Muscle of leg (tissue), 11 donors: ENCODE results near the gene GAD1. TPM values are rescaled to one million over a fixed set of nuclear protein-coding genes. Genes with fewer than 3 reads are reported as not detected.

ENCODE experiments used
- DNase-seq: peaks from one replicate; pipeline ENCODE4 v3.0.0; 2013
- H3K27ac ChIP-seq: one replicate; pipeline ENCODE4 v1.5.1; 2013; ENCODE audit warnings: mild to moderate bottlenecking, low read length, control low read depth
- H3K27me3 ChIP-seq: one replicate; pipeline ENCODE4 v1.6.1; 2013; ENCODE audit warnings: low read length; ENCODE audit not compliant: control insufficient read depth, insufficient read depth
- H3K36me3 ChIP-seq: one replicate; pipeline ENCODE4 v1.6.1; 2013; ENCODE audit warnings: low read length; ENCODE audit not compliant: control insufficient read depth, insufficient read depth
- H3K4me1 ChIP-seq: one replicate; pipeline ENCODE4 v1.6.1; 2013; ENCODE audit warnings: low read length; ENCODE audit not compliant: control insufficient read depth, insufficient read depth
- H3K4me3 ChIP-seq: one replicate; pipeline ENCODE4 v1.5.1; 2013; ENCODE audit warnings: low read length, control low read depth
- H3K9me3 ChIP-seq: replicated peaks from 2 replicates; pipeline ENCODE4 v1.6.1; 2013; ENCODE audit warnings: low read depth, low read length; ENCODE audit not compliant: control insufficient read depth
- WGBS: methylation state at CpG from one replicate; pipeline ENCODE4 v1.1.5; 2013; ENCODE audit warnings: missing lambda C conversion rate; ENCODE audit not compliant: insufficient coverage; 5-methylcytosine and 5-hydroxymethylcytosine counted together
- polyA plus RNA-seq, 8 donors: library from polyadenylated mRNA; unstranded; fragments of 120-200 nt; gene quantifications; one replicate each; pipeline versions ENCODE4 v1.2.1 to v1.2.3, GENCODE V29; 2013; ENCODE audit warnings: inconsistent platforms in 1 of 8, low replicate concordance in 1 of 8; ENCODE audit not compliant: insufficient read length in 8 of 8, insufficient read depth in 1 of 8
- total RNA-seq: library from RNA; stranded (reverse); fragments of 120-200 nt; gene quantifications from one replicate; pipeline ENCODE4 v1.2.4, GENCODE V29; 2013

Gene GAD1
- total and polyA plus RNA-seq, 9 donors: 0.28 to 1.5 (median 0.79) TPM

DNA sequence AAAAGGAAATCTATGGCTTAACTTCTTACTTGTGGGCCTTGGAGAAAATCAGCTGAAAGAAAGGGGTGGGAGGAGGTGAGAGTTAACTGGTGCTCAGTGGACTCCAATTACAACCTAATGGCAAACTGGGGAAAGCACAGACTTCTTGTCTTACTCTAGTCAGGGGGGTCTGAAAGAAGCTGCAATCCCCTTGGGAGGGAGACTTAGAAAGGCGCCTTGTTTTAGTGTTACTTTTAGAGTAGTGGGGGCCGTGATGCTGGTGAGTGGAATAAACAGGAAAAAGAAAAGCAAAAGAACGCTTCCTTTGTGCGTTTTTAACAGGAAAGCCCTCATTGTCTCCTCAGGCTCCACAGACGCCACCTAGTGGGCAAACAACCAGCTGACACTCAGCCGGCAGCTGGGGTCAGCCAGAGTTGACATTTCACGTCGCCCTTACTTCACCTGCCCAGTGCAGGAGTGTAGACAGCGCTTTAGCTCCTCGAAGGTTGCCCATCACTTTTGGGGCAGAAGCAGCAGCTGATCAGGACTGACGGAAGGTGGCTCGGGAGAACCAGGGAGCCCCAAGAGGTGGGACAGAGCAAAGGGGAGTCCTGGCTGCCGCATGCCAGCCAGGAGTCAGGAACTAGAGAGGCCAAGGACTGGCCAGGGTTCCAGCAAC lies 56.5 kb downstream of the GAD1 start:
- Histone ChIP-seq H3K27ac (no peak overlapping the region), H3K36me3 (no peaks in the 10 kb centered on the region), H3K4me3 (no peak overlapping the region), H3K27me3 (no peaks in the 10 kb centered on the region), H3K9me3 (no peaks in the 10 kb centered on the region), H3K4me1 (peaks cover 3% of the 10 kb centered on the region)
- DNase-seq: peak; percentile 80
- WGBS: 20% methylated on average over 13 of the region's 13 CpGs

DNA sequence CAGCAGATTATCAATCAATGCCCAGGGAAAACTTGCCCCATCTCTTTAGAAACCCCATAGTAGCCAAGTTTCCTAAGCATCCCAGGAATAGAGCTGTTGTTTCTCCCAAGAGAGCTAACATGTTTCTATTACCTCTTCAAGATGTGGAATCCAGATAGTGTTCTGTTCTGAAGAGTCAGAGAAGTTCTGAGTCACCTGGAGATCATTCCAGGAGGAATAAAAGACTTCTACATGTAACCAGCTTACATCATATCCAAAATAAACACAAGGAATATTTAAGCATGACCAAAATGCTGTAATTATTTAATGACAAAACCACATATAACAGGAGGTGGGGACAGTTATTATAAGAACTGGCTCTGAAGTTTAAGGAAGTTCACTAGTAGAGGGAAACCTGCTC lies 61.4 kb downstream of the GAD1 start:
- no peak overlapping the region for H3K27ac ChIP-seq
- H3K4me3 ChIP-seq: no peak overlapping the region
- H3K4me1 ChIP-seq: peaks cover 3% of the 10 kb centered on the region
- H3K9me3 ChIP-seq: no peaks in the 10 kb centered on the region
- DNase-seq: no peak
- H3K27me3 ChIP-seq: no peaks in the 10 kb centered on the region
- H3K36me3 ChIP-seq: no peaks in the 10 kb centered on the region

DNA sequence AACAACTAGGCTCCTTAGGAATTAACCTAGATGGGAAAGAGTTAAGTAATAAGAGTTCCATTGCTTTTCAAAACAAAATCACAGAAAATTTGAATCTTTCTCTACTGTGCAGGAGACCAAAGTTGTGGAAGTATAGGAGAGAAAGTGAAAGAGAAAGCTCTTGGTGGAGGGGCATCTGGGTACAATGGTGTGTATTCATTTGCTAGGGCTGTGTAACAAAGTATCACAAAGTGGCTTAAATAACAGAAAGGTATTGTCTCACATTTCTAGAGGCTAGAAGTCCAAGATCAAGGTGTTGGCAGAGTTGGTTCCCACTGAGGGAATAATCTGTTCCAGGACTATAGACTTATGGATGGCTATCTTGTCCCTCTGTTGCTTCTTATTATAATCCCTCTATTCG lies 61.8 kb downstream of the GAD1 start:
- DNase-seq: no peak
- no peaks in the 10 kb centered on the region for H3K36me3 ChIP-seq
- peaks cover under 1% of the 10 kb centered on the region for H3K4me1 ChIP-seq
- no CpG with 5 or more reads among the region's 1 CpG for whole genome bisulfite sequencing
- no peak overlapping the region for H3K4me3 ChIP-seq
- no peaks in the 10 kb centered on the region for H3K27me3 ChIP-seq
- H3K27ac ChIP-seq: no peak overlapping the region
- H3K9me3 ChIP-seq: no peaks in the 10 kb centered on the region

DNA sequence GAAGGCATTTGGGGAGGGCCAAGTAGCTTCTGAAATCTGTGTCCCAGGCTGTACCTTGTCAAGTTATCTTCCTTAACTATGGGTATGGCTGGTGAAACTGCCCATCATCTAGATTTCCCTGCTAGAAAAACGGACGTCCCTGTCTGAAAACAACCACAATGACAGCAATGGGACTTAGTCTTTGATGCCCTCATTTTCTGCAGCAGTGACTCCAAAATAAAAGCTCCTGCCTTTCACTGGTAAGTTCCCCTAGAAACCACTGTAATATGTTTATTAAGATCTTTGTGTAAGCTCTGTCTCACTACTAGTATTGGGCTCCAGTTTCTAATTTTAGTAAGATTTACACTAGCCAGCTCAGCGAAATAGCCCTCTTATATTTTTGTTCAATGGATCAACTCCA lies 65.2 kb downstream of the GAD1 start:
- Histone ChIP-seq H3K27me3 (no peaks in the 10 kb centered on the region), H3K9me3 (no peaks in the 10 kb centered on the region), H3K4me3 (no peak overlapping the region), H3K4me1 (no peaks in the 10 kb centered on the region), H3K27ac (no peak overlapping the region), H3K36me3 (no peaks in the 10 kb centered on the region)
- no peak for DNase-seq
- WGBS: 45% methylated on average over 3 of the region's 3 CpGs

DNA sequence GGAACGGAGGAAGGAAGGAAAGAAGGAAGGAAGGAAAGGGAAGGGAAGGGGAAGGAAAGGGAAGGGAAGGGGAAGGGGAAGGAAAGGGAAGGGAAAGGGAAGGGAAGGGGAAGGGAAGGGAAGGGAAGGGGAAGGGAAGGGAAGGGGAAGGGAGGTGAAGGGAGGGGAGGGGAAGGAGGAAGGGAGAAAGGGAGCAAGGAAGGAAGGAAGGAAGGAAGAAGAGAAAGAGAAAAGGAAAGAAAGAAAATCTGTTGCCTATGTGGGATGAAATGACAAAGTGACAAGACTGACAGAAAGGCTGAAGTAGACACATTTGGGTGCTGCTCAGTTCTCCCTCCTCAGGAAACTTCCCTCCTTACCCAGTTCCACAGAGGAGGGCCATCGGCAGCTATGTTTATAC lies 66.1 kb downstream of the GAD1 start:
- H3K9me3 ChIP-seq: no peaks in the 10 kb centered on the region
- no peak overlapping the region for H3K27ac ChIP-seq
- H3K27me3 ChIP-seq: no peaks in the 10 kb centered on the region
- 75% methylated on average over 1 of the region's 2 CpGs for WGBS
- no peaks in the 10 kb centered on the region for H3K4me1 ChIP-seq
- no peak for DNase-seq
- H3K4me3 ChIP-seq: no peak overlapping the region
- no peaks in the 10 kb centered on the region for H3K36me3 ChIP-seq

DNA sequence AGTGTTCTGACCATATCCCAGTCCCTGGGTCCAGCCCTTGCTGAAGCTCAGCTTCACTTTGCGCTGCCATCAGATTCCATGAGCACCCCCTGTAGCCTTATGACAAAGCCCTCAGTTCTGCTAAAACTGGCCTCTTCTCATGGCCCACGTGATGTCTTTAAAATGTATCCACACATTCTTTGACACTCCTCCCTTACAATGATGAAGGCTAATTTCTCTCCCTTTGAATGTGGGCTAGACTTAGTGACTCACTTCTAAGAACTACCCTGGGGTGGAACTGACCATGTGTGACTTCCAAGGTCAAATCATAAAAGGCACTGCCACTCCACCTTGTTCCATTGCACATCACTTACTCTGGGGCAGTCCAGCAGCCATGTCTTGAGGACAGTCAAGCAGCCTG lies 67.0 kb downstream of the GAD1 start:
- Histone ChIP-seq H3K36me3 (no peaks in the 10 kb centered on the region), H3K4me1 (no peaks in the 10 kb centered on the region), H3K27ac (no peak overlapping the region), H3K4me3 (no peak overlapping the region), H3K27me3 (no peaks in the 10 kb centered on the region), H3K9me3 (no peaks in the 10 kb centered on the region)
- 92% methylated on average over 1 of the region's 2 CpGs for WGBS
- no peak for DNase-seq

DNA sequence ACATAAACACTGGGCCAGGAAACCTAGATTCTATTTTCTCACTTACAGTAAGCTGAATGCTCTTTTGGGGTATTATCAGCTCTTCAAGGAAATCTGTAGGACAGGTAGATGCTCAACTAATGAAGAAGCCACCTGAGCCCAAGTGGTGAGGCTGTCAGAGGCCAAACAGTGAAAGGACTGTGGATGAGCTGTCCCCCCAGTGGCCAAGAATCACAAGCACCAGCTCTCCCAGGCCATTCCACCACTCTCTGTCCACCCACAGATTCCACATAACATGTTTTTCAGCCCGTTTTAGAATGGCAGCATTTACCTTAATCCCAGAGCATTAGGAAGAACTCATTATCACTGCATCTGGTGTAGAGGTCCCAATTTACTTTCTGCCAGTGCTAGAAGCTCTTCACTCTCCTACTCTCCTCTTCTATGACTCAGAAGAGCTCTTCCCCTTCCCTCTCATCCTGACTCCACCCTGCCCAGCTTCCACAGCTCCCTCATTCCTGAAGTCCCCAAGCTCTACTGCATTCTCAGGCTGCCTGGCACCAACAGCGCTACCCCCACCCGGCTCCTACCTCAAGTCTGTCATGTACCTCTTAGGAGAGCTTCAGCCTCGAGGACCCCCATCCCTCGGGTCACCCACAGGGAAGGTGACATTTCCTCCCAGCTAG lies 68.6 kb downstream of the GAD1 start:
- H3K4me3 ChIP-seq: no peak overlapping the region
- no peaks in the 10 kb centered on the region for H3K27me3 ChIP-seq
- no peaks in the 10 kb centered on the region for H3K4me1 ChIP-seq
- no peaks in the 10 kb centered on the region for H3K9me3 ChIP-seq
- no peak overlapping the region for H3K27ac ChIP-seq
- 77% methylated on average over 5 of the region's 5 CpGs for WGBS
- DNase-seq: no peak
- H3K36me3 ChIP-seq: no peaks in the 10 kb centered on the region

DNA sequence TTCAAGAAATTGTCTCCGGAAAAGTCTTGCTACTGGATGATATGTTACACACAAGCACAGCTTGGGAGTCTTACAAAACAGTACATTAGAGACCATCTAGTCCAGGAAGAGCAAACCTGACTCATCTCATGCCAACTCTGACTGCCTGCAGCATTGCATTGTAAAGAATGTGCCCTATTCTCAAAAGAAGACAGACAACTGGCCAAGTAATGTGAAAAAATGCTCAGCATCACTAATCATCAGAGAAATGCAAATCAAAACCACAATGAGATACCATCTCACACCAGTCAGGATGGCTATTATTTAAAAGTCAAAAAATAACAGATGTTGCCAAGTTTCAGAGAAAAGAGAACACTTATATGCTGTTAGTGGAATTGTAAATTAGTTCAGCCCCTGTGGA lies 69.7 kb downstream of the GAD1 start:
- Histone ChIP-seq H3K27ac (no peak overlapping the region), H3K4me1 (no peaks in the 10 kb centered on the region), H3K4me3 (no peak overlapping the region), H3K9me3 (no peaks in the 10 kb centered on the region), H3K36me3 (no peaks in the 10 kb centered on the region), H3K27me3 (no peaks in the 10 kb centered on the region)
- no peak for DNase-seq
- WGBS: 86% methylated on average over 1 of the region's 1 CpG

DNA sequence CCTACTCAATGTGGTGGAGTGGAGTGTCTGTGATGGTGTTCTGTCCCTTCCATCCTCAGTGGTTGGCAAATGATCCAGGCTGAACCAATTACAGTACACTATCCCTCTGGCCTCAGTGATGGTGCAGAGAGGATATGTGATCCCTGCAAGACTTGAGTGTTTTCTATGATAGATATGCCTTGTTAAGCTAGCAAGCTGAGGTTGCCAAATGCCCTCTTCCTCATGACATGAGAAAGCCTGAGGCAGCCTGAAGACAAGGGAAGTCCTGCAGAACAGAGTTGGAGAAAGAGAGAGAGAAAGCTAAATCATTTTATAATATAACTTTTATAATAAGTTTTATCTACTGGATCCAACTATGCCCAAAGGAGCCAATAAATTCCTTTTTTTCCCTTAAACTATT lies 70.8 kb downstream of the GAD1 start:
- Histone ChIP-seq H3K27ac (no peak overlapping the region), H3K27me3 (no peaks in the 10 kb centered on the region), H3K9me3 (no peaks in the 10 kb centered on the region), H3K36me3 (no peaks in the 10 kb centered on the region), H3K4me1 (no peaks in the 10 kb centered on the region), H3K4me3 (no peak overlapping the region)
- no peak for DNase-seq

DNA sequence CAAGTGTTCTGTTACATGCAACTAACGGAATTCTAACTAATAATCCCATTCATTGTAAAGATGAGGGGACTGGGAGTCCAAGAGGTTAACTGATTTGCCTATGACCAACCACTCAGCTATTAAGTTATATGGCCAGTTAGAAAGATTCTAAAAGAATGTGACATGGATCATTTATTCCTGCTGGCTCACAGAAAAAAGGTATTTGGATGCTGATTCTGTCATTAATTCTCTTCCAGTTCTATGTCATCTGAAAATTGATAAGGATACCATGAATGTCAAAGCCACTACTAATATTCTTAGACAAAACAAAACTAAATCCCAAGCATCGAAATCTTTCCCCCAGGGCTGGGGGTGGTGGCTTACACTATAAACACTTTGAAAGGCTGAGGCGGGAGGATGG lies 71.2 kb downstream of the GAD1 start:
- no peaks in the 10 kb centered on the region for H3K27me3 ChIP-seq

DNA sequence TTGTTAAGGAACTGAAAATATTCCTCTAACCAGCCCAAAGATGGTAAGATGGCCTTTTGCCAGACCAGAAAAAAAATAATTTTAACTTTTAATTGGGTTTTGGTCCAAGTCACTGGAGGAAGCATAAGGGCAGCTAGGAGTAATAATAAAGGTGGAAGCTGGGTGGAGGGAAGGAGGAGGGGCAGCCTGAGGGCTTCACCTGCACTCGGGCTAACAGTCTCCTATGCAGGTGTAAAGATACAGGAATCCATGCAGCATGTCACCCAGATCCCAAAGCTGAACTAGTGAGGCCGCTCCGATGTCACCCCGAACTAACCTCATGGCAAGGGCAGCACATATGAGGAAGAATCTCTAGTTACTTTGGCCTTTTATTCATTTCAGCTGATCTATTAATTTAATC lies 75.2 kb downstream of the GAD1 start:
- H3K4me3 ChIP-seq: no peak overlapping the region
- no peak overlapping the region for H3K27ac ChIP-seq
- no peaks in the 10 kb centered on the region for H3K27me3 ChIP-seq
- DNase-seq: no peak
- no peaks in the 10 kb centered on the region for H3K36me3 ChIP-seq
- no peaks in the 10 kb centered on the region for H3K9me3 ChIP-seq
- H3K4me1 ChIP-seq: peaks cover 4% of the 10 kb centered on the region
- 38% methylated on average over 1 of the region's 4 CpGs for WGBS

More for the DNA sequence above, 71.2 kb downstream of the GAD1 start:
- Histone ChIP-seq H3K4me1 (no peaks in the 10 kb centered on the region), H3K9me3 (no peaks in the 10 kb centered on the region), H3K27ac (no peak overlapping the region), H3K4me3 (no peak overlapping the region), H3K36me3 (no peaks in the 10 kb centered on the region)
- no peak for DNase-seq
- no CpG with 5 or more reads among the region's 3 CpGs for WGBS
